ENCODE measurements around the gene GCGR.

DNA sequence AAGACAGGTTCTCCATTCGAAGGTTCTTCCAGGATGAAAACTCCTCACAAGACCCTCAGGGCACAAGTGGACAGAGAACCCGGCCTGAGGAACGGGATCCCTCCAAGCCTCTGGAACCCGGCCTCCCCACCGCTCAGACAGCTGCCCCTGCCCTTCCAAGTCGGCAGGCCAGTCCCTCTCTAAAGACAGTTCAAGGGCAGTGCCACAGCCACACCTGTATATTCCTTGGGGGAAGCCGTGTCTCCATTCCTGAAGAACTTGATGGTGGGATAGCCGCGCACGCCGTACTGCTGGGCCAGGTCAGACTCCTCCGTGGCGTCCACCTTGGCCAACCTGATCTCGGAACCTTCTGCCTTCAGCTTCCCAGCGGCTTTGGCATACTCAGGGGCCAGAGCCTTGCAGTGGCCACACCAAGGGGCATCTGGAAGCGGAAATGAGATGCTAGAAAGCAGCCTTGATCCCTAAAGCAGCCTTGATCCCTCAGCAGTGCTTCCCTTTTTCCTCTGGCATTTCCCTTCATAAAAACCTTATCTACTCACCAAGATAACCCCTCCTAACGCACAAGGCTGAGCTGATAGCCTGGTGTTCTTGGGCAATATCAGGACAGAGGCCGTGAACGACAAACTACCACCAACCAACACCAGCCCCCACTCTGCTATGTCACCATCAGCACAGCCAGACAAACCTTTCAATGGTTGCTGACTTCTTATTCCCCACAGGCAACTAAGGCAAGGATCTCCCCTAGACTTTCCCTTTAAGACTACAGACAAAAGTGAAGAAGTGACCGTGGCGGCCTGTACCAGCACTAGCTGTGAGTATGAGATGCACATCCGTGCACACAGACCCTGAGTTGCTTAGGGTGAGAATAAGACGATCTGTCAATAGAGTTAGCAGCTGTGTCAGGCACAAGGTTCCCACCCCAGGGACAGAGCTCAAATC, 55.3 kb downstream of the GCGR start:
- TF ChIP-seq, protein P1, sequence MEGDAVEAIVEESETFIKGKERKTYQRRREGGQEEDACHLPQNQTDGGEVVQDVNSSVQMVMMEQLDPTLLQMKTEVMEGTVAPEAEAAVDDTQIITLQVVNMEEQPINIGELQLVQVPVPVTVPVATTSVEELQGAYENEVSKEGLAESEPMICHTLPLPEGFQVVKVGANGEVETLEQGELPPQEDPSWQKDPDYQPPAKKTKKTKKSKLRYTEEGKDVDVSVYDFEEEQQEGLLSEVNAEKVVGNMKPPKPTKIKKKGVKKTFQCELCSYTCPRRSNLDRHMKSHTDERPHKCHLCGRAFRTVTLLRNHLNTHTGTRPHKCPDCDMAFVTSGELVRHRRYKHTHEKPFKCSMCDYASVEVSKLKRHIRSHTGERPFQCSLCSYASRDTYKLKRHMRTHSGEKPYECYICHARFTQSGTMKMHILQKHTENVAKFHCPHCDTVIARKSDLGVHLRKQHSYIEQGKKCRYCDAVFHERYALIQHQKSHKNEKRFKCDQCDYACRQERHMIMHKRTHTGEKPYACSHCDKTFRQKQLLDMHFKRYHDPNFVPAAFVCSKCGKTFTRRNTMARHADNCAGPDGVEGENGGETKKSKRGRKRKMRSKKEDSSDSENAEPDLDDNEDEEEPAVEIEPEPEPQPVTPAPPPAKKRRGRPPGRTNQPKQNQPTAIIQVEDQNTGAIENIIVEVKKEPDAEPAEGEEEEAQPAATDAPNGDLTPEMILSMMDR (IDR thresholded peaks at IDR 0.05; ENCODE audit: low read length), result no peak
- TF ChIP-seq EZH2 (IDR thresholded peaks at IDR 0.05; ENCODE audit: borderline replicate concordance, low read length), result no peak

Data from OCI-LY1 (cell line).